HG02981 (cell line): ENCODE measurements around the gene LAX1.
"Not testable (repeated sequence)": the region's sequence is repeated elsewhere in the genome, so short reads cannot be mapped to it uniquely, and the experiment has no call there.

Experiments used
- ATAC-seq: cut with Tn5 transposase; IDR thresholded peaks from one replicate; pipeline ENCODE4 v1.9.1; 2021; ENCODE audit warnings: mild to moderate bottlenecking, moderate library complexity; ENCODE audit not compliant: unreplicated experiment

The LAX1 gene

DNA sequence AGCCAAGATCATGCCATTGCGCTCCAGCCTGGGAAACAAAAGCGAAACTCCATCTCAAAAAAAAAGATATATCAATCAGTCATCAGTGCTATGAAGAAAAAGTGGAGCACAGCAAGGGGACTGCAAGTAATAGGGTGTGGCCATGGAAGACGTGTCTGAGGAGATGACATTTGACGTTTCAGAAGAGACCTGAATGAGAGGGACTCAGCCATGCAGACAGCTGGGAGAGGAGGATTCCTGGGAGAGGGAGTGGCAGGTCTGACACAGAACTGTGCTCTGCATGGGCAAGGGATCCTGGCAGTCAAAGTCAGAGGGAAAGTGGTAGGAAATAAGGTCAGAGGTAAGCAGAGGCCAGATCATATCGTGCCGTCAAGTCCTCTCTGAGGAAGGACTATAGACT is 3.3 kb downstream of the LAX1 start:
- no peak for ATAC-seq

DNA sequence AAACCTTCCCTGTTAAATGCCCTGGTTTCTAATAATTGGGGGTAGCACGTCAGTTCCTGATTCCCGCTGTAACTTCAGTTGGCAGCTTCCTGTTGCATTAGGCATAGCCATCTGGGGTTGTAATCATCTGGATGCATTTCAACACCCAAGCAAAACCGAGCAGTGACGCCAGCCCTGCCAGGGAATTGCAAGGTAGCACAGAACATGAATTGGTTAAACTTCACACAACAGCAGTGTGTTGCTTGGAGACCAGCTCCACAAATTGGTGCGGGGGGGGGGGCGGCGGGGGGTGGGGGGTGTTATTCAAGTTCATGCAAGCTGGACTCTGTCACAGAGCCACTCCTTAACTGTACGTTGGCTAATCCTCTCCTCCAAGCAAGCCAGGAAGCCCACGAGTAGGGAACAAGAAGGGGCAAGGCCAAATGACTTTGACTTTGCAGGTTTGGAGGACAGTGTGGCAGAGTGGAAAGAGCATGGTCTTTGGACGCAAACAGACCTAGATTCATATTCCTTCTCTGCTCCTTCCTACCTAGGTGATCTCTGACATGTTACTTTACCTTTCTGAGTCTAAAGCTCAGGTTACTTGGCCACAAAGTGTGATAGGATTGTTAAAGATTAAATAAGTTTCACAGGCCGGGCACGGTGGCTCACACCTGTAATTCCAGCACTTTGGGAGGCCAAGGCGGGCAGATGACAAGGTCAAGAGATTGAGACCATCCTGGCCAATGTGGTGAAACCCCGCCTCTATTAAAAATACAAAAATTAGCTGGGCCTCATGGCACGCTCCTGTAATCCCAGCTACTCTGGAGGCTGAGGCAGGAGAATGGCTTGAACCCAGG is 4.7 kb downstream of the LAX1 start:
- ATAC-seq: no peak

DNA sequence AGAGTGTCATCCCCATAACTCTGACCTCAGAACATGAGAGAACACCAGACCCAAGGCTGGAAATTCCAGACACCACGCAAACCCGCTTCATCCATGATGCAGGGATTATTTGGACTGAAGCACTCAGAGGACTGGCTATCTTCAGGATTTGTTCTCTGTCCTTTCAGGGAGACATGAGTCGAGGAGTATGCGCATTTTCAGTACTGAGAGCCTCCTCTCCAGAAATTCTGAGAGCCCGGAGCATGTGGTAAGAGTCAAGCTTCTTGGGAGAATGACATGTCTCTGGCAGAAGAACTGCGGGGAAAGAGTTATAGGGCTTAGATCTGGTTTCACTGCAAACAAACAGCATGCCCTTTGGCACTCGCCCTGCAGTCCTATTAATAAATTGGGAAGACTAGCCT is 6.9 kb downstream of the LAX1 start:
- no peak for ATAC-seq

DNA sequence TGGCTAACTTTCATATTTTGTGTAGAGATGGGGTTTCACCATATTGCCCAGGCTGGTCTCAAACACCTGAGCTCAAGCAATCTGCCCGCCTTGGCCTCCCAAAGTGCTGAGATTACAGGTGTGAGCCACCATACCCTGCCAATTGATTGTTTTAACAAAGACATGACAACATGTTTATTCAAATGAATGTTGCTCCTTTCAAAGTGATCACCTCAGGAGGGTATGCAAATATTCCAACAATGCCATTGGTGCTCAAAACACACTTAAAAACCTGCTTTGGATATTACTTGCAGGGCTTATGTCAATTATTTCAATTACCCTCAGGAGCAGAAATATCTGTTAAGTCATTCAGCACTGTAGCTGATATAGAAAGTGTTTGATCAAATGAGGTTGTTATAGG is 7.9 kb downstream of the LAX1 start:
- no peak for ATAC-seq

DNA sequence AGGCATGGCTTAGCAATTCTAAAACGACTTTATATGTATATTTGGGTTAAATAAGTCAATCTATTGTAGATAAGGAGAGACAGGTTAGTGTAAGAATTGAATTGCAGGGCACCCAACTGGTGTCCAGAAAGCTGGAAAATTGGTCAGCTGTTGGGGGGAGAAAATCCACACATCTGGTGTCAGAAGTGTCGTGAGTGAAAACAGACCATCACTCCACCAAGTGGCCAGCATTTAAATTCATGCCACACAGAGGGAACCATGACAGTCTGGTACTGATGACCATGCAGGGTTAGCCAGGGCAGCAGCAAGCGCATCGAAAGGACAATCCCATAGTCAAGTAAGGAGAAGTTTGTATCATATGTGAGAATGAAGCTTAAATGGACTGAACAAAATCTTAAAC is 11.7 kb downstream of the LAX1 start:
- ATAC-seq: no peak

DNA sequence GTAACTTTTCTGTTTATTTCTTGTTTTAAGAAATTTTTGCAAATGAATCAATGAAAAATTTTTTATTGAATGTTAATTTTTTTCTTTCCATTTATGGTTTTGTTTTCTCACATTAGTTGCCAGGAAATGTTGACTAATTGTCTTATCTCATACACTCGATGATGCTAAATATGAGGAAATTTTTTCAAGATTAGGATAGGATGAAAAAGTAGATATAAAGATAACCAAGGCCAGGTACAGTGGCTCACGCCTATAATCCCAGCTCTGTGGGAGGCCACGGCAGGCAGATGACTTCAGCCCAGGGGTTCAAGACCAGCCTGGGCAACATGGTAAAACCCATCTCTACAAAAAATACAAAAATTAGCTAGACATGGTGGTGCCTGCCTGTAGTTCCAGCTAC is 12.6 kb downstream of the LAX1 start:
- no peak for ATAC-seq

DNA sequence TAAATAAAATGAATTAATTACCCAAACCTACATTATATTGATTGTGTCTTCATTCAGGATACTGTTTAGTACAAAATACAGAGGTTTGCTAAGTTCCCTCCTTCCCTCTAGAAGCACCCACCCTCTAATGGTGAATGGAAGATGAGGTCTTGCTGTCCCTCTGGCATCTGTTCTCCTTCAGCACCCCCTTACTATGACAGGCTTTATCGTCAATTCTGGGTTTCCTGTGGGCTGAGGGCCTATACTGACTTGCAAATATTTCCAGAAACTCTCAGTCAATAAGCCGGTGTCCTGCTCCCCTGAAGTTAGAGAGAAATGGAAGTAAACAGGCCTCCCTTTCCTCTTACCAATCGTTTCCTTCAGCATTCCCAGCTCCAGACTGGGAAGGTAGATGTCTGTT is 13.2 kb downstream of the LAX1 start:
- ATAC-seq: no peak

DNA sequence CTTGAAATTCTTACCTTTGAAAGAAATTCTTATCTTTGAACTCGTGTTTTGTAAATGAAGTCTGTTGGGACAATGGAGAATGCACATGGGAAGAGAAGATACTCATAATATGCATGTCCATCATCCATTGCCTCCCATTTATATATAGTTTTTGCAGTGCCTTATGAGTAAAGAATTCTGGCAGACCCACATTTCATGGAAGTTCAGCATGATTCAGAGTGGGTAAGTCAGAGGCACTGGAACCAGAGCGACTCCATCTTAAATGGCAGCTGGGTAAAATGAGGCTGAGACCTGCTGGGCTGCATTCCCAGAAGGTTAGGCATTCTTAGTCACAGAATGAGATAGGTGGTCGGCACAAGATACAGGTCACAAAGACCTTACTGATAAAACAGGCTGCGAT is 13.8 kb downstream of the LAX1 start:
- no peak for ATAC-seq

DNA sequence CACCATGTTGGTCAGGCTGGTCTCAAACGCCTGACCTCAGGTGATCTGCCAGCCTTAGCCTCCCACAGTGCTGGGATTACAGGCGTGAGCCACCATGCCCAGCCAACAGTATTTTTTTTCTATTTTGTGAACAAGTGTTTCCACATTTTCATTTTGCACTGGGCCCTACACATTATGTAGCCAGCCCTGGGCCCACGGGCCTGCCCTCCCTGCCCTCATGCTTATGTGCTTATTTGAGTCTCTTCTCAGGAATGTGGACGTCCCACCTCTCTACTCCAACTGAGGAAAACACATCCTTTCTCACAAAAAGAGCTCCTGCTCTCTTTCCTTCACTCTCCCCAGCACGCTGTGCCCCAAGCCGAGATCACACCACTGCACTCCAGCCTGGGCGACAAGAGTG is 17.0 kb downstream of the LAX1 start:
- ATAC-seq: no peak

DNA sequence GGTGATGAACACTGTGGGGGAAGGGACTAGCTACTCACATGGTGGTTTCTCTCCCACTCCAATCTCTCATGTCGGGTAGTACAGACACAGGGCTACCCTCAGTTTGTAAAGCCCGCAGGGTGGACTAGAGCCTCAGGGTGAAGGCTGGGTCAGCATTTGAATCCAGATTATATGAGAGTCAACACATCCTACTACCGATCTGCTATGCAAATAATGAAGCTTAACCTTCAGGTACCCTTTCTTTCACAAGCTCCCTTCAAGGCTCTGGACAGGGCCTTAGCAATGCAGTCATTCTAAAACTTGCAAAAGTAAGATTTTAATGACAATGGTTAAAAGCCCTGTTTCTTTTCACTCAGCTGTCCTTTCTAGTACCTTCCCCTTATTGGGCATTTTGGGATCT is 25.0 kb downstream of the LAX1 start:
- no peak for ATAC-seq

DNA sequence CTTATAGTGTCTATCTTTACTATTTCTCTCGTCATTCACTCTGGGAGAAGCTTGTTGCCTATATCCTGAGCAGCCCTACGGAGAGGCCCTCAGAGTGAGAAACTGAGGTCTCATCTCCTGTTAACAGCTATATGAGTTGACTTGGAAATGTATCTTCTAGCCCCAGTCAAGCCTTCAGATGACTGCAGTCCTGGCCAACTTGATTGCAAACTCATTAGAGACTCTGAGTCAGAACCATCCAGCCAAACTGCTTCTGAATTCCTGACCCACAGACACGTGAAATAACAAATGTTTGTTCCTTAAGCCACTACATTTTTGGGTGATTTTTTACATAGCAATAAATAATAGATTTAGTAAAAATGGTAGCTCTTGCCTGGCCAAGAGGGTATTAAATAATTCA is 26.5 kb downstream of the LAX1 start:
- ATAC-seq: no peak

DNA sequence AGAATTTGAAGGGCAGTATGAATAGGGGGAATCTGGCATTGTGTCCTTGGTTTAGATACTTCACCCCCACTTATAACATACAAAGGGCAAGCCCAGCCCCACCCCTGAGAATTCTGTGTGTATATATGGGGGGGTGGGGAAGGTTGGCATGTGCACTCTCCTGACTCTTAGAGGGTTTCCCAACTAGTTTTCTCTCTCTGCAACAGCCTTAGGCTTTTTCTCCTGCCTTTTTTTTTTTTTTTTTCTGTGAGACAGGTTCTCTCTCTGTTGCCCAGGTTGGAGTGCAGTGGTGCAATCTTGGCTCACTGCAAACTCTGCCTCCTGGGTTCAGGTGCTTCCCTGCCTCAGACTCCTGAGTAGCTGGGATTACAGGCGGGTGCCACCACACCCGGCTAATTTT is 27.5 kb downstream of the LAX1 start:
- ATAC-seq: no peak

DNA sequence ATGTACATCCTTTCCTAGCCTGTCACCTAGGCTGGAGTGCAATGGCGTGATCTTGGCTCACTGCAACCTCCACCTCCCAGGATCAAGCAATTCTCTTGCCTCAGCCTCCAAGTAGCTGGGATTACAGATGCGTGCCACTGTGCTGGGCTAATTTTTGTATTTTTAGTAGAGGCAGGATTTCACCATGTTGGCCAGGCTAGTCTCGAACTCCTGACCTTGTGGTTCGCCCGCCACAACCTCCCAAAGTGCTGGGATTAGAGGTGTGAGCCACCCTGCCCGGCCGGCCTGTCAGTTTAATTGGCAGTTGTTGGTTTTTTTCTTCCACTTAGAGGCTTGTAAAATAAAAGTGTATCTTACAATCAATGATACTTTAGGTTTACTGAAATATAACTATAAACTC is 28.6 kb downstream of the LAX1 start:
- not testable (repeated sequence) for ATAC-seq

DNA sequence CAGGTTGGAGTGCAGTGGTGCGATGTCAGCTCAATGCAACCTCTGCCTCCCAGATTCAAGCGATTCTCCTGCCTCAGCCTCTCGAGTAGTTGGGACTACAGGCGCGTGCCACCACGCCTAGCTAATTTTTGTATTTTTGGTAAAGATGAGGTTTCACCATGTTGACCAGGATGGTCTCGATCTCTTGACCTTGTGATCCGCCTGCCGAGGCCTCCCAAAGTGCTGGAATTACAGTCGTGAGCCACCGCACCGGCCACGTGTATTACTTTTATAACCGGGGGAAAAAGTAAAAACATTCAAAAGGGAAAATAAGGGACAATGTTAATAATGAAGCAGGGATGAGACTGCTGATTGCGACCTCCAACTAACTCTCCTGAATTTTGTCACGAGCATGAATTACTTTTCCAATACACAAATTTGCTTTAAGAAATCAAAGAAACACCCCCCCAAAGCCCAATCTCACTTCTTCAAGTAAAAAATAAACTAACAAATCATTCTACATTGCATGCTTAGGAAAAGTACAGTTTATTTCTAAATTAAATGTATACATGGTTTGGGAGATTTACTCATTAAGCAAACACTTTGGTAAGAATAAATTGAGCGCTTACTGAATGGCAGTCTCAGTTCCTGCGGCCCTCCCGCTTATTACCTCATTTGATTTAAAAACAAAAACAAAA is 29.9 kb downstream of the LAX1 start:
- ATAC-seq: no peak

DNA sequence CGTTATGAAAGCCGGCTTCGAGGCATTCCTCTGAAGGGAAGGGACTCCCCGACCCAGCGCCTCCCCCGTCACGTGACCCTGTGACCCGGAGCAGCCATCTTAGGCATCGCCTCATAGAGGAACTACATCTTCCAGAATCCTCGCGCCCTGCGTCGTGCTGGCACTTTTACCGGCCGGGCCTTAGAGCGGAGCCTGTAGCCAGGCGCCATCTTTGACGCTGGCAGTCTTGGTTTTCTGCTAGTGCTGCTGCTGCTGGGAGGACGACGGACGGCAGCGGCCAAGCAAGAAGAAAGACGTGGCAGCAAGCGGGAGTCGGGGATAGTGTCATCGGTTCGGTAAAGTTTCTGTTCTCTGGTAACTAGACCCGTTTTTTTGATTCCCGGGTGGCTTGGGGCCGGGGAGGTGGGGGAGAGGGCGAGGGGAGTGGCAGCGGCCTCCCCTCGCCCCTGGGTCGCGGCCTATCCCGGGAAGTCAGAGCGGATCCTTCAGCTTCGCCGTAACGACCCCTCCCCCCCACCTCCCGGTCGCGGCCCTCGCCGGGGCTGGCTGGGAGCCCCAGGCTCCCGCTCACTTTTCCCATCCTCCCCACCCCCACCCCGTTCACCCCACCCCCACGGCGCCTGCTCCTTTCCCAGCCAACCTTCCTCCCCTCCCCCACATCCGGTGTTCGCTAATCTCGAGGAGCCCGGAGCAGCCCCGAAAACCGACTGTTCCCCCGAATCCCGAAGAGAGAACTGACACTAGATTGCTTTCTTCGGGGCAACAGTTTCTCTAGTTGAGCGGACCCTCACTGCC is 30.7 kb downstream of the LAX1 start, which contains the start of the genes ZBED6 and ZC3H11A:
TSS of gene ZBED6 (plus strand) at position 183 of the 795 bp plus-strand sequence. CDS start 1,900 bp downstream, outside the sequence.
TSS of gene ZC3H11A (plus strand) at position 183 of the 795 bp plus-strand sequence. CDS start 21,448 bp downstream, outside the sequence.
- ATAC-seq: peak; percentile 97

DNA sequence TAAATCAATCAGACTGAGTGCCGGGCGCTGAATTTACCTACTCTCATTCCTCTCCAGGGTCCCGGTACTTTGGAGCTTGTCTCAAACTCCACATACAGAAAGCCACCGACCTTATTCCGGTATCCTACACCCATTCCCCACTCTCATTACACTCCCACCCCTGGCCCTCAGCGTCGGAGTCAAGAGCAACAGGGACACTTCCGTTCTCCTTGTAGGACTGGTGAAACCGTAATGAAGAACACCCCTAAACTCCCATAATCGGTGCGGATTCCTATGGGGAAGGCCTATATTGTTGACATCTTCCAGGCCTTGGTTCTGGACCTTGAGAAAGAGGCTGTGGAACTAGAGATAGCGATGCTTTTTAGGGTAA is 31.2 kb downstream of the LAX1 start:
- no peak for ATAC-seq

DNA sequence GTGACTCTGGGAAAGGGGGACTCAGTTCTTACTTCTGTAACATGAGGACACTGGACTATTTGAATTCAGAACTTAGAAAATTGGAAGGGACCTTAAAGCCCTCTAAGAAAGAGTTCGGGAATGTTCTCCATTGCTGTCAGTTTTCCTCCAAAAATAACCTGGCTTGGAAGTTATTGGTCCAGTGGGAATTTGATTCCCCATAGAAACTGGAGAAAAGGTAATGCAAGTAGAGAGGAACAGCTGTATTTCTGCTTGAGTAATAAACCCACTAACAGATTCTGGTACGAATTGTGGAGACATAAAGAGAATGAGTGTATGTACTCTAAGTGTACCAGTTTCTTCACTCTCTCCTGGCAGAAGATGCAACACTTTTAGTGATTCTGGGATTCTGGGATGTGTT is 32.2 kb downstream of the LAX1 start:
- ATAC-seq: no peak

DNA sequence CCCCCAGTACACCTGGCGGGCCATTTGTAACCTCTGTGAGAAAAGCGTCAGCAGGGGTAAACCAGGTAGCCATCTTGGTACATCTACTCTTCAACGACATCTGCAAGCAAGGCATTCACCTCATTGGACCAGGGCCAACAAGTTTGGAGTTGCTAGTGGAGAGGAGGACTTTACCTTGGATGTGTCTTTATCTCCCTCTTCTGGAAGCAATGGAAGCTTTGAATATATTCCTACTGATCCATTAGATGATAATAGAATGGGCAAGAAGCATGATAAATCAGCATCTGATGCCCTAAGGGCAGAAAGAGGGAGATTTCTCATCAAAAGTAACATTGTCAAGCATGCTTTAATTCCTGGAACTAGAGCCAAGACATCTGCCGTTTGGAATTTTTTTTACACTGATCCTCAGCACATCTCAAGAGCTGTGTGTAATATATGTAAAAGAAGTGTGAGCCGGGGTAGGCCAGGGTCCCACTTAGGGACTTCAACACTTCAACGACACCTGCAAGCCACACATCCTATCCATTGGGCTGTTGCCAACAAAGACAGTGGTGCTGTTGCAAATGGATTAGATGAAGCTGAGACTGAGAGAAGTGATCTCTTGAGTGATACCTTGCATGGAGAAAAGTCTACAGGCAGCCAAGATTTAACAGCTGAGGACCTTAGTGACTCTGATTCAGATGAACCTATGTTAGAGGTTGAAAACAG is 33.1 kb downstream of the LAX1 start:
- ATAC-seq: no peak

DNA sequence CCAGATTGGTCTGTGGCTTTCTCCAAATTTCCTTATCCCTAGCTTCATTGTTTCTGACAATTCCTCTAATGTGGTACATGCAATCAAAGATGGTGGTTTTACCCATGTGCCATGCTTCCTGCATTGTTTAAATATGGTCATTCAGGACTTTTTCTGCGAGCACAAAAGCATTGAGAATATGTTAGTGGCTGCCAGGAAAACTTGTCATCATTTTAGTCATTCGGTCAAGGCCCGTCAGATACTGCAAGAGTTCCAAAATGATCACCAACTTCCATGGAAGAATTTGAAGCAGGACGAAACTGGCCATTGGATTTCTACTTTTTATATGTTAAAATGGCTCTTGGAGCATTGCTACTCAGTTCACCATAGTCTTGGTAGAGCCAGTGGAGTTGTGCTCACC is 34.2 kb downstream of the LAX1 start:
- no peak for ATAC-seq

DNA sequence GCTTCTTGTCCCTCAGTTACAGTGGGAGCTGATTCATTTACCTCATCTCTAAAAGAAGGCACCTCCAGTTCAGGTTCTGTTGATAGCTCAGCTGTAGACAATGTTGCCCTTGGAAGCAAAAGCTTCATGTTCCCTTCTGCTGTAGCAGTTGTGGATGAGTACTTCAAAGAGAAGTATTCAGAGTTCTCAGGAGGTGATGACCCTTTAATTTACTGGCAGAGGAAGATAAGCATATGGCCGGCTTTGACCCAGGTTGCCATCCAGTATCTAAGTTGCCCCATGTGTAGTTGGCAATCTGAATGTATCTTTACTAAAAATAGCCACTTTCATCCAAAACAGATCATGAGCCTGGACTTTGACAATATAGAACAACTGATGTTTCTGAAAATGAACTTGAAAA is 35.0 kb downstream of the LAX1 start:
- ATAC-seq: no peak

DNA sequence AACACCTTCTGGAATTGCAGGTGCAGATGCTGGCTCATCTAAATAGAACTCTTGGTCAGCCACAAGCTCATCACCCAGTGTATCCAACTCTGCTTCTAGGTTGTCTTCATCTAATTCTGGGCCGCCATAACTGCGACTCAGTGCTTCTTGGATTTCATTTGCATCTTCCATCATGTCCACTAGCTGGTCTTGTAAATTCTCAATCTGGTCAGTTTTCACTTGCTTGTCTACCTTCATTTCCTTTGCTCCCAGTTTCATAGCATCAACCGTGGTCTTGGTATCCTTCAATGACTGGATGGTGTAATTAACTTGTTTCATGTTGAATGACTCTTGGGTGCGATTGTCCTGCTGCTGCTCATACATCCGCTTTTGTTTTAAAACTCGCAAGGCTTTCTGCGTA is 40.7 kb downstream of the LAX1 start:
- ATAC-seq: no peak
